GM12878 (cell line): ENCODE measurements around the gene CHAD. TPM values are rescaled to one million over a fixed set of nuclear protein-coding genes. Genes with fewer than 3 reads are reported as not detected.

Experiments used
- BCL11A ChIP-seq: IDR thresholded peaks from 2 replicates; pipeline ENCODE4 v1.6.1; 2011; ENCODE audit warnings: low read depth, low read length
- CBFB ChIP-seq: IDR thresholded peaks from 2 replicates; pipeline ENCODE4 v1.6.1; 2016; ENCODE audit warnings: antibody characterized with exemption, low read depth
- CBX3 ChIP-seq: fragments of 200-600 bp; sonication (generic); IDR thresholded peaks from 2 replicates; pipeline ENCODE4 v1.6.1; 2016; ENCODE audit warnings: low read depth, borderline replicate concordance
- CREM ChIP-seq: IDR thresholded peaks from 2 replicates; pipeline ENCODE4 v1.6.1; 2014; ENCODE audit warnings: antibody characterized with exemption, low read depth
- ESRRA ChIP-seq: IDR thresholded peaks from 2 replicates; pipeline ENCODE4 v1.6.1; 2012; ENCODE audit warnings: mild to moderate bottlenecking, low read length, improper control_type of control experiment
- ETV6 ChIP-seq, 2 experiments: fragments of 450-650 bp in 1 of 2; IDR thresholded peaks in 1 of 2; conservative IDR thresholded peaks in 1 of 2; 2 replicates each; pipeline ENCODE4 v1.6.1; 2014; ENCODE audit warnings: antibody characterized with exemption in 1 of 2, borderline replicate concordance in 1 of 2, low read depth in 1 of 2, mild to moderate bottlenecking in 1 of 2, moderate library complexity in 1 of 2
- HDAC6 ChIP-seq: fragments of 200-600 bp; sonication (generic); IDR thresholded peaks from one replicate; pipeline ENCODE4 v1.8.0; 2017; ENCODE audit warnings: antibody characterized with exemption; ENCODE audit not compliant: unreplicated experiment
- HDGF ChIP-seq: fragments of 450-650 bp; IDR thresholded peaks from 2 replicates; pipeline ENCODE4 v1.6.1; 2016; ENCODE audit warnings: antibody characterized with exemption
- IKZF1 ChIP-seq: fragments of 450-650 bp; conservative IDR thresholded peaks from 2 replicates; pipeline ENCODE4 v1.6.1; 2017; ENCODE audit warnings: antibody characterized with exemption, mild to moderate bottlenecking
- KAT2A ChIP-seq: conservative IDR thresholded peaks from 2 replicates; pipeline ENCODE4 v1.6.1; 2011; ENCODE audit warnings: low read depth, low read length; ENCODE audit not compliant: control insufficient read depth
- KLF5 ChIP-seq: fragments of 450-650 bp; IDR thresholded peaks from 2 replicates; pipeline ENCODE4 v1.6.1; 2014; ENCODE audit warnings: mild to moderate bottlenecking; ENCODE audit not compliant: partially characterized antibody
- MTA2 ChIP-seq: fragments of 450-650 bp; IDR thresholded peaks from 2 replicates; pipeline ENCODE4 v1.6.1; 2016; ENCODE audit warnings: low read depth, mild to moderate bottlenecking, moderate library complexity
- PAX8 ChIP-seq: fragments of 450-650 bp; IDR thresholded peaks from 2 replicates; pipeline ENCODE4 v1.6.1; 2017; ENCODE audit warnings: mild to moderate bottlenecking, moderate library complexity
- RAD21 ChIP-seq: IDR thresholded peaks from 2 replicates; pipeline ENCODE4 v1.6.1; 2011; ENCODE audit warnings: mild to moderate bottlenecking, low read depth, low read length, moderate library complexity; ENCODE audit not compliant: insufficient read depth
- RFX5 ChIP-seq: IDR thresholded peaks from 2 replicates; pipeline ENCODE4 v1.6.1; 2011; ENCODE audit warnings: low read depth, low read length, improper control_type of control experiment
- RUNX3 ChIP-seq: IDR thresholded peaks from 2 replicates; pipeline ENCODE4 v1.6.1; 2012; ENCODE audit warnings: low read length, inconsistent platforms
- SMC3 ChIP-seq: IDR thresholded peaks from 2 replicates; pipeline ENCODE4 v1.6.1; 2011; ENCODE audit warnings: low read length, improper control_type of control experiment, borderline replicate concordance
- polyA plus RNA-seq, 11 experiments: library from polyadenylated mRNA; depleted of rRNA in 4 of 11; unstranded in 6 of 11; stranded (reverse) in 5 of 11; fragments of >200 nt; fragmentation: Nextera tagmentation in 4 of 11; fragmentation: Illumina TruSeq in 1 of 11; extraction: Ambion mirVana in 4 of 11; extraction: Trizol in 1 of 11; gene quantifications; 1 replicate in 1 of 11; 2 replicates in 10 of 11; pipeline versions ENCODE4 v1.2.1 to v1.2.3, GENCODE V29; 2011 to 2016; ENCODE audit warnings: inconsistent platforms in 2 of 11, missing spikeins in 2 of 11, low read depth in 1 of 11
- total RNA-seq, 4 experiments: library from RNA; depleted of rRNA in 3 of 4; stranded (reverse); fragments of >200 nt in 3 of 4; fragmentation: Illumina TruSeq in 1 of 4; extraction: Trizol in 1 of 4; gene quantifications; 2 replicates each; pipeline versions ENCODE4 v1.2.1 to v1.2.3, GENCODE V29; 2013 to 2021
- TF ChIP-seq, protein P1 (sequence below): fragments of 450-650 bp; IDR thresholded peaks from 2 replicates; pipeline ENCODE4 v1.6.1; 2016; ENCODE audit warnings: mild to moderate bottlenecking
- TF ChIP-seq, protein P2 (sequence below): IDR thresholded peaks from 2 replicates; pipeline ENCODE4 v1.6.1; 2011; ENCODE audit warnings: low read depth, low read length, improper control_type of control experiment, borderline replicate concordance
- TF ChIP-seq, protein P3 (sequence below), 3 experiments: IDR thresholded peaks in 2 of 3; conservative IDR thresholded peaks in 1 of 3; 2 replicates each; pipeline ENCODE4 v1.5.1; 2011; ENCODE audit warnings: low read depth in 3 of 3, low read length in 3 of 3, mild to moderate bottlenecking in 3 of 3, control low read depth in 2 of 3, moderate library complexity in 2 of 3, inconsistent platforms in 1 of 3, mixed read lengths in 1 of 3; ENCODE audit not compliant: control insufficient read depth in 2 of 3, insufficient read depth in 1 of 3; ENCODE audit errors: extremely low read depth in 1 of 3
- TF ChIP-seq, protein P4 (sequence below): fragments of 450-650 bp; IDR thresholded peaks from 2 replicates; pipeline ENCODE4 v1.6.1; 2017; ENCODE audit warnings: borderline replicate concordance
- TF ChIP-seq, protein P5 (sequence below): fragments of 450-650 bp; IDR thresholded peaks from 2 replicates; pipeline ENCODE4 v1.6.1; 2017; ENCODE audit warnings: low read depth, mild to moderate bottlenecking, moderate library complexity

Gene CHAD
- total and polyA plus RNA-seq, 10 of the 15 experiments (the other 5 are each of a cell fraction or from before 2014, with no cell fraction given) = 0.06 TPM; not detected in 9

DNA sequence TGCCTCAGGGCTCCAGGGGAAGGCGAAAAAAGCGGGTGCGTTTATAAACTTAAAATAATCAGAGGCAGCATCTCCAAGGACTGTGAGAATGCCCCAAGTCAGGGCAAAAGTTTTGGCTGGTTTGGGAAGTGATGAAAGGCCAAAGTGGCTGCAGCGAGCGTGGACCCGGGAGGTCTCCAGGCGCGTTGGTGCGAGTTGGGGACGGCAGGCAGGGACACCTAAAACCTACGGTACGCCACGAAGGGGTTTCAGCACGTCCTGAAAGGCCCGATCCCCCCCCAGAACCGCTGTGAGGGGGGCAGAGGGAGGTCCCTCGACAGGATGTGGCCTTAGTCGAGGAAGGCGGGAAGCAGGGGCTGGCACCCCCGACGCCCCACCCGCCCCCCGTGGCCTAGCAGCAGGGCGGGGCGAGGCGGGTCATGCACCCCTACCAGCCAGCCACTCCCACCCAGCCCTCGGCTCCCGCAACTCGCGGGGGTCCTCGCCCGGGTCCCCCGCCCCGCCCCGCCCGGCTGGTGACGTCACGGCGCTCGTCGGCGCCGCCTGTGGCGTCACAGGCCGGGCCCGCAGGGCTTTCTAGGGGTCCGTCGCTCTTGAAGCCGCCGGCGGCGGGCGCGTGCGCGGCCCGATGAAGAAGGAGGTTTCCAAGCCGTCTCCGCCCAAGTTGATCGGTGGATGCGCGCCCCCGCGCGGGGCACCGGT lies 39.3 kb upstream of the CHAD start, which contains the start of gene MYCBPAP (continued):
- TF ChIP-seq, protein P1, sequence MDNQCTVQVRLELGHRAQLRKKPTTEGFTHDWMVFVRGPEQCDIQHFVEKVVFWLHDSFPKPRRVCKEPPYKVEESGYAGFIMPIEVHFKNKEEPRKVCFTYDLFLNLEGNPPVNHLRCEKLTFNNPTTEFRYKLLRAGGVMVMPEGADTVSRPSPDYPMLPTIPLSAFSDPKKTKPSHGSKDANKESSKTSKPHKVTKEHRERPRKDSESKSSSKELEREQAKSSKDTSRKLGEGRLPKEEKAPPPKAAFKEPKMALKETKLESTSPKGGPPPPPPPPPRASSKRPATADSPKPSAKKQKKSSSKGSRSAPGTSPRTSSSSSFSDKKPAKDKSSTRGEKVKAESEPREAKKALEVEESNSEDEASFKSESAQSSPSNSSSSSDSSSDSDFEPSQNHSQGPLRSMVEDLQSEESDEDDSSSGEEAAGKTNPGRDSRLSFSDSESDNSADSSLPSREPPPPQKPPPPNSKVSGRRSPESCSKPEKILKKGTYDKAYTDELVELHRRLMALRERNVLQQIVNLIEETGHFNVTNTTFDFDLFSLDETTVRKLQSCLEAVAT = peak; percentile 71
- TF ChIP-seq HDAC6 (no peak), MTA2 (no peak), CBFB (no peak), SMC3 (no peak), ETV6 (conservative IDR thresholded peaks at IDR 0.05 in 1 of 2, IDR thresholded peaks at IDR 0.05 in 1 of 2; ENCODE audit: borderline replicate concordance in 1 of 2, low read depth in 1 of 2) (0 out of 4 replicates have a peak, but pooled peaks of 1 of the 2 experiments have one; percentile 10), KAT2A (no peak), RUNX3 (no peak), RFX5 (0 out of 2 replicates have a peak, but pooled peaks have one; percentile 18), KLF5 (no peak), IKZF1 (0 out of 2 replicates have a peak, but pooled peaks have one; percentile 21), PAX8 (no peak), BCL11A (no peak), CBX3 (no peak), HDGF (no peak), ESRRA (no peak), RAD21 (no peak), CREM (peak; percentile 88)
- TF ChIP-seq, protein P2, sequence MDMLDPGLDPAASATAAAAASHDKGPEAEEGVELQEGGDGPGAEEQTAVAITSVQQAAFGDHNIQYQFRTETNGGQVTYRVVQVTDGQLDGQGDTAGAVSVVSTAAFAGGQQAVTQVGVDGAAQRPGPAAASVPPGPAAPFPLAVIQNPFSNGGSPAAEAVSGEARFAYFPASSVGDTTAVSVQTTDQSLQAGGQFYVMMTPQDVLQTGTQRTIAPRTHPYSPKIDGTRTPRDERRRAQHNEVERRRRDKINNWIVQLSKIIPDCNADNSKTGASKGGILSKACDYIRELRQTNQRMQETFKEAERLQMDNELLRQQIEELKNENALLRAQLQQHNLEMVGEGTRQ = no peak
- TF ChIP-seq, protein P3, sequence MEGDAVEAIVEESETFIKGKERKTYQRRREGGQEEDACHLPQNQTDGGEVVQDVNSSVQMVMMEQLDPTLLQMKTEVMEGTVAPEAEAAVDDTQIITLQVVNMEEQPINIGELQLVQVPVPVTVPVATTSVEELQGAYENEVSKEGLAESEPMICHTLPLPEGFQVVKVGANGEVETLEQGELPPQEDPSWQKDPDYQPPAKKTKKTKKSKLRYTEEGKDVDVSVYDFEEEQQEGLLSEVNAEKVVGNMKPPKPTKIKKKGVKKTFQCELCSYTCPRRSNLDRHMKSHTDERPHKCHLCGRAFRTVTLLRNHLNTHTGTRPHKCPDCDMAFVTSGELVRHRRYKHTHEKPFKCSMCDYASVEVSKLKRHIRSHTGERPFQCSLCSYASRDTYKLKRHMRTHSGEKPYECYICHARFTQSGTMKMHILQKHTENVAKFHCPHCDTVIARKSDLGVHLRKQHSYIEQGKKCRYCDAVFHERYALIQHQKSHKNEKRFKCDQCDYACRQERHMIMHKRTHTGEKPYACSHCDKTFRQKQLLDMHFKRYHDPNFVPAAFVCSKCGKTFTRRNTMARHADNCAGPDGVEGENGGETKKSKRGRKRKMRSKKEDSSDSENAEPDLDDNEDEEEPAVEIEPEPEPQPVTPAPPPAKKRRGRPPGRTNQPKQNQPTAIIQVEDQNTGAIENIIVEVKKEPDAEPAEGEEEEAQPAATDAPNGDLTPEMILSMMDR (IDR thresholded peaks at IDR 0.05 in 2 of 3, conservative IDR thresholded peaks at IDR 0.05 in 1 of 3; ENCODE audit: control insufficient read depth in 2 of 3, extremely low read depth in 1 of 3, insufficient read depth in 1 of 3, low read depth in 3 of 3, low read length in 3 of 3) = peak; percentile 9 to 48 (median 36); a peak in 3 of 6 replicates
- TF ChIP-seq, protein P4, sequence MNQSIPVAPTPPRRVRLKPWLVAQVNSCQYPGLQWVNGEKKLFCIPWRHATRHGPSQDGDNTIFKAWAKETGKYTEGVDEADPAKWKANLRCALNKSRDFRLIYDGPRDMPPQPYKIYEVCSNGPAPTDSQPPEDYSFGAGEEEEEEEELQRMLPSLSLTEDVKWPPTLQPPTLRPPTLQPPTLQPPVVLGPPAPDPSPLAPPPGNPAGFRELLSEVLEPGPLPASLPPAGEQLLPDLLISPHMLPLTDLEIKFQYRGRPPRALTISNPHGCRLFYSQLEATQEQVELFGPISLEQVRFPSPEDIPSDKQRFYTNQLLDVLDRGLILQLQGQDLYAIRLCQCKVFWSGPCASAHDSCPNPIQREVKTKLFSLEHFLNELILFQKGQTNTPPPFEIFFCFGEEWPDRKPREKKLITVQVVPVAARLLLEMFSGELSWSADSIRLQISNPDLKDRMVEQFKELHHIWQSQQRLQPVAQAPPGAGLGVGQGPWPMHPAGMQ = no peak
- TF ChIP-seq, protein P5, sequence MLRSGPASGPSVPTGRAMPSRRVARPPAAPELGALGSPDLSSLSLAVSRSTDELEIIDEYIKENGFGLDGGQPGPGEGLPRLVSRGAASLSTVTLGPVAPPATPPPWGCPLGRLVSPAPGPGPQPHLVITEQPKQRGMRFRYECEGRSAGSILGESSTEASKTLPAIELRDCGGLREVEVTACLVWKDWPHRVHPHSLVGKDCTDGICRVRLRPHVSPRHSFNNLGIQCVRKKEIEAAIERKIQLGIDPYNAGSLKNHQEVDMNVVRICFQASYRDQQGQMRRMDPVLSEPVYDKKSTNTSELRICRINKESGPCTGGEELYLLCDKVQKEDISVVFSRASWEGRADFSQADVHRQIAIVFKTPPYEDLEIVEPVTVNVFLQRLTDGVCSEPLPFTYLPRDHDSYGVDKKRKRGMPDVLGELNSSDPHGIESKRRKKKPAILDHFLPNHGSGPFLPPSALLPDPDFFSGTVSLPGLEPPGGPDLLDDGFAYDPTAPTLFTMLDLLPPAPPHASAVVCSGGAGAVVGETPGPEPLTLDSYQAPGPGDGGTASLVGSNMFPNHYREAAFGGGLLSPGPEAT = no peak
